Neural progenitor cell (in vitro differentiated cells): ENCODE measurements around the gene PYURF.
A peak's percentile ranks its signal among the peaks of the same experiment; 100 is the strongest.

Experiments used
- CTCF ChIP-seq: fragments of 200-600 bp; sonication (generic); IDR thresholded peaks from 2 replicates; pipeline ENCODE4 v1.5.1; 2017; ENCODE audit warnings: antibody characterized with exemption, mild to moderate bottlenecking
- EZH2 ChIP-seq: fragments of 200-600 bp; sonication (generic); IDR thresholded peaks from 2 replicates; pipeline ENCODE4 v1.6.1; 2017; ENCODE audit warnings: antibody characterized with exemption, mild to moderate bottlenecking, moderate library complexity
- EZH2phosphoT487 ChIP-seq: fragments of 200-600 bp; sonication (generic); IDR thresholded peaks from 2 replicates; pipeline ENCODE4 v1.6.1; 2017; ENCODE audit warnings: antibody characterized with exemption

GRCh38 chr4:88526221-88526815 lies 2.7 kb upstream of the PYURF start:
- TF ChIP-seq CTCF (peak; percentile 30), EZH2 (no peak), EZH2phosphoT487 (no peak)
